ENCODE results near the gene TXNRD1. TPM values are rescaled to one million over a fixed set of nuclear protein-coding genes. Genes with fewer than 3 reads are reported as not detected.

Gene TXNRD1
- total and polyA plus RNA-seq, 2 donors (not counting 1 experiment from before 2014, with no cell fraction given), result 436 to 1,000 TPM

DNA sequence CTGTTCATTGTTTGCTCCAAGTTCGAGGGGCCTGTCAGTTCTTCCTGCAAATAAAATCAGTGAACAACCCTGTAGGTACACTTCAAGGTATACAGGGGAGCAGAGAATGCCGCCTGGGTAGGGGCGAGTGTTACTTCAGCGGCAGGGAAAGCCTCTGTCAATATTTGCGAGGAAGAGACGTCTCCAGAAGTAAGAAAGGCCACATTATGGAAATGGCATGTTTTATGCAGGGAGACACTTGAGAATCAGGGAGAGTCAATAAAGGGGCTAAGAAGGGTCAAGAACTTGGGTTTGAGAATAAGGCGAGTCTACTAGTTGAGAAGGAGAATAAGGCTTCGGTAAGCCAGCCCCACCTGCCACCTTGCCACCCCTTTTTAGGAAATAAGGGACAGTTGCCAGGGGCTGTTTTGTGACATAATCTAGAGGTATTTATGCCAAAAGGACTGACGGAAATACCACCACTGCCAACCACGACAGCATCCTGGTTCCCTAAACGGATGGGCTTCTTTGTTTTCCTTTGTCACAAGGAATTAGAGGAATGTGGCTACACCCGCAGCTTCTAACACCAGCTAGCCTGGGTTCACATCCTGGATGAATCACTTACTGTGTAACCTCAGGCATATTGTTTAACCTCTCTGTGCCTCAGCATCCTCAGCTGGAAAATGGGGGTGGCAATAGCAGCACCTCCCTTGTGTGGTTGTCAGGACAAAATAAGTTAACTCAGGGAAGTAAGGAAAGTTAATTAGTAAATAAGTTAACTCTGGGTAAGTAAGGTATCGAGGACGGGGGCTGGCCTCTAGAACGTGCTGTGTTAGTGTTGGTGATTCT, 155.7 kb downstream of the TXNRD1 start:
- Histone ChIP-seq H3K4me3 (replicated peaks in 1 of 4; ENCODE audit: control extremely low read depth in 1 of 4, insufficient read depth in 1 of 4, low read depth in 3 of 4, low read length in 4 of 4) (no peak overlapping the region), H3K27ac (ENCODE audit: insufficient read depth, low read length) (no peak overlapping the region), H3K4me2 (ENCODE audit: extremely low read depth, insufficient read depth, low read length) (no peak overlapping the region), H3K27me3 (ENCODE audit: control insufficient read depth, insufficient read depth, low read length) (no peaks in the 10 kb centered on the region), H3K4me1 (ENCODE audit: control insufficient read depth, extremely low read depth, insufficient read depth, low read length) (peaks cover 3% of the 10 kb centered on the region), H3K79me2 (ENCODE audit: control insufficient read depth, insufficient read depth, low read length) (no peaks in the 10 kb centered on the region), H3K9me3 (ENCODE audit: control insufficient read depth, insufficient read depth, low read depth, low read length) (no peaks in the 10 kb centered on the region), H3K36me3 (ENCODE audit: control insufficient read depth, insufficient read depth, low read length) (no peaks in the 10 kb centered on the region), H3K9ac (ENCODE audit: insufficient read depth, low read length) (no peak overlapping the region), H2AFZ (ENCODE audit: low read length) (no peak overlapping the region), H4K20me1 (ENCODE audit: control insufficient read depth, extremely low read depth, insufficient read depth, low read length) (no peaks in the 10 kb centered on the region)
- TF ChIP-seq, protein P1, sequence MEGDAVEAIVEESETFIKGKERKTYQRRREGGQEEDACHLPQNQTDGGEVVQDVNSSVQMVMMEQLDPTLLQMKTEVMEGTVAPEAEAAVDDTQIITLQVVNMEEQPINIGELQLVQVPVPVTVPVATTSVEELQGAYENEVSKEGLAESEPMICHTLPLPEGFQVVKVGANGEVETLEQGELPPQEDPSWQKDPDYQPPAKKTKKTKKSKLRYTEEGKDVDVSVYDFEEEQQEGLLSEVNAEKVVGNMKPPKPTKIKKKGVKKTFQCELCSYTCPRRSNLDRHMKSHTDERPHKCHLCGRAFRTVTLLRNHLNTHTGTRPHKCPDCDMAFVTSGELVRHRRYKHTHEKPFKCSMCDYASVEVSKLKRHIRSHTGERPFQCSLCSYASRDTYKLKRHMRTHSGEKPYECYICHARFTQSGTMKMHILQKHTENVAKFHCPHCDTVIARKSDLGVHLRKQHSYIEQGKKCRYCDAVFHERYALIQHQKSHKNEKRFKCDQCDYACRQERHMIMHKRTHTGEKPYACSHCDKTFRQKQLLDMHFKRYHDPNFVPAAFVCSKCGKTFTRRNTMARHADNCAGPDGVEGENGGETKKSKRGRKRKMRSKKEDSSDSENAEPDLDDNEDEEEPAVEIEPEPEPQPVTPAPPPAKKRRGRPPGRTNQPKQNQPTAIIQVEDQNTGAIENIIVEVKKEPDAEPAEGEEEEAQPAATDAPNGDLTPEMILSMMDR (conservative IDR thresholded peaks at IDR 0.05 in 1 of 2, IDR thresholded peaks at IDR 0.05 in 1 of 2; ENCODE audit: low read depth in 1 of 2, low read length in 2 of 2), result no peak
- TF ChIP-seq EZH2 (IDR thresholded peaks at IDR 0.05; ENCODE audit: low read length, missing control alignments), result no peak
- DNase-seq (ENCODE audit: low read depth in 2 of 2), result peak in 1 of 2 donors; percentile 80

DNA sequence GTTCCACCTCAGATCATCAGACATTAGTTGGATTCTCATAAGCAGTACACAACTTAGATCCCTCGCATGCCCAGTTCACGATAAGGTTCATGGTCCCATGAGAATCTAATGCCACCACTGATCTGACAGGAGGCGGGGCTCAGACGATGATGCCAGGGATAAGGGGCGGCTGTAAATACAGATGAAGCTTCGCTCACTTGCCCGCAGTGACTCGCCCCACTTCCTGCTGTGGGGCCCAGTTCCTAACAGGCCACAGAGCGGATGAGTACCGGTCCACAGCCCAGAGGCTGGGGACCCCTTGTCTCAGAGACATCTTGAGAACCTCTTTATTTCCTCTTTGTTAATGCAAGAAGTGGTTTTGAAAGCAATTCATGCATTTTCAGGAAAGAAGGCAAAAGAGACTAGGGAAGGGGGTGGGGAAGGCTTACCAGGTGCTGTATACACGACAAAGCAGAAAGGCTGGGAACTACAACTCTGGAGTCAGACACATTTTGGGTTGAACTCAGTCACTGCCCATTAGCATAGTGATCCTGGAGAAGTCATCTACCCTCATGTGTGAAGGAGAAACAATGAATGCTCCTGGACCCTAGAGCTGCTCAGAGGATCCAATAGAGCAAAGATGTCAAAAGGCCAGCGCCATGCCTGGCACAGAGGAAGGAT, 156.6 kb downstream of the TXNRD1 start:
- peak in 1 of 2 donors; percentile 33 for DNase-seq (ENCODE audit: low read depth in 2 of 2)
- H3K79me2 ChIP-seq (ENCODE audit: control insufficient read depth, insufficient read depth, low read length), result no peaks in the 10 kb centered on the region
- H3K9ac ChIP-seq (ENCODE audit: insufficient read depth, low read length), result no peak overlapping the region
- no peak for TF ChIP-seq EZH2 (IDR thresholded peaks at IDR 0.05; ENCODE audit: low read length, missing control alignments)
- TF ChIP-seq, protein P1 (conservative IDR thresholded peaks at IDR 0.05 in 1 of 2, IDR thresholded peaks at IDR 0.05 in 1 of 2; ENCODE audit: low read depth in 1 of 2, low read length in 2 of 2), result no peak
- H2AFZ ChIP-seq (ENCODE audit: low read length), result no peak overlapping the region
- H3K9me3 ChIP-seq (ENCODE audit: control insufficient read depth, insufficient read depth, low read depth, low read length), result no peaks in the 10 kb centered on the region
- H3K27me3 ChIP-seq (ENCODE audit: control insufficient read depth, insufficient read depth, low read length), result no peaks in the 10 kb centered on the region
- H3K36me3 ChIP-seq (ENCODE audit: control insufficient read depth, insufficient read depth, low read length), result no peaks in the 10 kb centered on the region
- no peak overlapping the region for H3K4me3 ChIP-seq (replicated peaks in 1 of 4; ENCODE audit: control extremely low read depth in 1 of 4, insufficient read depth in 1 of 4, low read depth in 3 of 4, low read length in 4 of 4)
- H4K20me1 ChIP-seq (ENCODE audit: control insufficient read depth, extremely low read depth, insufficient read depth, low read length), result no peaks in the 10 kb centered on the region
- H3K4me1 ChIP-seq (ENCODE audit: control insufficient read depth, extremely low read depth, insufficient read depth, low read length), result peaks cover 3% of the 10 kb centered on the region
- H3K27ac ChIP-seq (ENCODE audit: insufficient read depth, low read length), result no peak overlapping the region
- no peak overlapping the region for H3K4me2 ChIP-seq (ENCODE audit: extremely low read depth, insufficient read depth, low read length)

GRCh38 chr12:104372721-104373335, 157.2 kb downstream of the TXNRD1 start:
- H3K4me1 ChIP-seq (ENCODE audit: control insufficient read depth, extremely low read depth, insufficient read depth, low read length), result peaks cover 3% of the 10 kb centered on the region
- H2AFZ ChIP-seq (ENCODE audit: low read length), result no peak overlapping the region
- H3K4me2 ChIP-seq (ENCODE audit: extremely low read depth, insufficient read depth, low read length), result no peak overlapping the region
- no peak overlapping the region for H3K27ac ChIP-seq (ENCODE audit: insufficient read depth, low read length)
- H4K20me1 ChIP-seq (ENCODE audit: control insufficient read depth, extremely low read depth, insufficient read depth, low read length), result no peaks in the 10 kb centered on the region
- no peaks in the 10 kb centered on the region for H3K36me3 ChIP-seq (ENCODE audit: control insufficient read depth, insufficient read depth, low read length)
- no peak for TF ChIP-seq EZH2 (IDR thresholded peaks at IDR 0.05; ENCODE audit: low read length, missing control alignments)
- TF ChIP-seq, protein P1 (conservative IDR thresholded peaks at IDR 0.05 in 1 of 2, IDR thresholded peaks at IDR 0.05 in 1 of 2; ENCODE audit: low read depth in 1 of 2, low read length in 2 of 2), result no peak
- no peak for DNase-seq (ENCODE audit: low read depth in 2 of 2)
- no peaks in the 10 kb centered on the region for H3K27me3 ChIP-seq (ENCODE audit: control insufficient read depth, insufficient read depth, low read length)
- no peak overlapping the region for H3K4me3 ChIP-seq (replicated peaks in 1 of 4; ENCODE audit: control extremely low read depth in 1 of 4, insufficient read depth in 1 of 4, low read depth in 3 of 4, low read length in 4 of 4)
- no peak overlapping the region for H3K9ac ChIP-seq (ENCODE audit: insufficient read depth, low read length)
- H3K9me3 ChIP-seq (ENCODE audit: control insufficient read depth, insufficient read depth, low read depth, low read length), result no peaks in the 10 kb centered on the region
- H3K79me2 ChIP-seq (ENCODE audit: control insufficient read depth, insufficient read depth, low read length), result no peaks in the 10 kb centered on the region
